HL-60 (cell line): ENCODE measurements around the gene ZNF202.

Source experiments
- CTCF ChIP-seq: IDR thresholded peaks from one replicate; pipeline ENCODE4 v1.5.1; 2011; ENCODE audit warnings: low read length, control low read depth, inconsistent platforms; ENCODE audit not compliant: insufficient read depth
- SPI1 ChIP-seq: IDR thresholded peaks from 2 replicates; pipeline ENCODE4 v1.6.1; 2012; ENCODE audit warnings: low read depth, mild to moderate bottlenecking, borderline replicate concordance

- TF ChIP-seq CTCF (no peak), SPI1 (no peak)
Observed at GRCh38 chr11:123719452-123719851, 22.0 kb downstream of the ZNF202 start.
